Esophagus (tissue), 2 donors: Measurements from ENCODE around the gene SPANXB1. TPM values are rescaled to one million over a fixed set of nuclear protein-coding genes. Genes with fewer than 3 reads are reported as not detected.

Experiments used
- polyA plus RNA-seq, 2 donors: library from polyadenylated mRNA; stranded (reverse); fragments of 200-250 nt; gene quantifications; one replicate each; pipeline ENCODE4 v1.2.3, GENCODE V29; 2013
- donor health status: healthy with polysubstance abuse.
- donor health status: Bipolar disorder and iron deficiency.

SPANXB1 gene
- polyA plus RNA-seq, 2 donors, result not detected

Other genes with a start within 250 kb of the SPANXB1 start
- 10 to 100 TPM; 12.3 to 19.1 TPM for gene LDOC1, start 174.5 kb downstream of the SPANXB1 start, polyA plus RNA-seq
- not detected for gene SPANXC, start 239.9 kb downstream of the SPANXB1 start, polyA plus RNA-seq